Subcutaneous adipose tissue (tissue), 4 donors: ENCODE results near the gene POMT1. TPM values are rescaled to one million over a fixed set of nuclear protein-coding genes. Genes with fewer than 3 reads are reported as not detected.

Experiments used
- total RNA-seq, 4 donors: library from RNA; depleted of rRNA; stranded (reverse); fragments of >200 nt; gene quantifications; one replicate each; pipeline ENCODE4 v1.1.0, GENCODE V29; 2016
- TF ChIP-seq, protein P1 (sequence below): fragments of 450-650 bp; IDR thresholded peaks from one replicate; pipeline ENCODE4 v1.5.1; 2016; ENCODE audit warnings: low read depth, mild to moderate bottlenecking, control low read depth, antibody characterized with exemption, moderate library complexity

The POMT1 gene
- total RNA-seq, 4 donors from 2014 or later: 17.0 to 54.3 (median 27.1) TPM

DNA sequence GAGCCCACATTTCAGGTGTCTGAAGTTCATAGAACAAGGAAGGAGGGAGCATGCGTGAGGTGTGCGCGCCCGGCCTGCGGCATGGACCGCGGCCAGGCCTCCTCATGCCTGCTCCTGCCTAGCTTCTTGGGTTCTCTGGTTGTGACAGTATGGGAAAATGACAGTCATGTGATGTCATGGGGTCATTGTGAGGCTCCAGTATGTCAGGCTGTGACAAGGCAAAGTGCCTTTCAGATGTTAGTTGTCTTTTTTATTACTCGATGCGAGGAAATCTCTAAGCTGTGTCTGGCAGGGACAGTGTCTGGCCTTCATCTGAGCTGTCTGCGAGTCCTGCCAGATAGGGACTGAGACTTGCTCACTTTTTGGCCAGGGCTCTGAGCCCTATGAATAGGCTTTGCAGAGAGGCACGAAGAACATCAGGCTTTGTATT is 15.1 kb downstream of the POMT1 start:
- TF ChIP-seq, protein P1, sequence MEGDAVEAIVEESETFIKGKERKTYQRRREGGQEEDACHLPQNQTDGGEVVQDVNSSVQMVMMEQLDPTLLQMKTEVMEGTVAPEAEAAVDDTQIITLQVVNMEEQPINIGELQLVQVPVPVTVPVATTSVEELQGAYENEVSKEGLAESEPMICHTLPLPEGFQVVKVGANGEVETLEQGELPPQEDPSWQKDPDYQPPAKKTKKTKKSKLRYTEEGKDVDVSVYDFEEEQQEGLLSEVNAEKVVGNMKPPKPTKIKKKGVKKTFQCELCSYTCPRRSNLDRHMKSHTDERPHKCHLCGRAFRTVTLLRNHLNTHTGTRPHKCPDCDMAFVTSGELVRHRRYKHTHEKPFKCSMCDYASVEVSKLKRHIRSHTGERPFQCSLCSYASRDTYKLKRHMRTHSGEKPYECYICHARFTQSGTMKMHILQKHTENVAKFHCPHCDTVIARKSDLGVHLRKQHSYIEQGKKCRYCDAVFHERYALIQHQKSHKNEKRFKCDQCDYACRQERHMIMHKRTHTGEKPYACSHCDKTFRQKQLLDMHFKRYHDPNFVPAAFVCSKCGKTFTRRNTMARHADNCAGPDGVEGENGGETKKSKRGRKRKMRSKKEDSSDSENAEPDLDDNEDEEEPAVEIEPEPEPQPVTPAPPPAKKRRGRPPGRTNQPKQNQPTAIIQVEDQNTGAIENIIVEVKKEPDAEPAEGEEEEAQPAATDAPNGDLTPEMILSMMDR: no peak

DNA sequence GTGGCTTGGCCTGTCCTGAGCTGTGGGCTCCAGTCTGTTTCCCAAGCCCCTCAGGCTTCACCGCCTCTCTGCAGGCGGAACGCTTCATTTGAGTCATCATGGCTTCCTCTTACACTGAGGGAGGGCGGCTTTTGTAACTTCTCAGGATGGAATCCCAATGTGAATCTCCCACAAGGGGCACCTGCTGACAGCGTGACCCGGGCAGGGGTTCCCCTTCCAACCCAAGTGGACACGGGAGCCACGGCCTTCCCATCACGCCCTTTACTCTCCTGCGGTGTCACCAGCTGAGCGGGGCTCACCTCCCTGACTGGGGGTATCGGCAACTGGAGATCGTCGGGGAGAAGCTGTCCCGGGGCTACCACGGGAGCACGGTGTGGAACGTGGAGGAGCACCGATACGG is 15.8 kb downstream of the POMT1 start:
- TF ChIP-seq, protein P1: no peak

GRCh38 chr9:131520503-131520902 is 17.8 kb downstream of the POMT1 start:
- TF ChIP-seq, protein P1: no peak

- TF ChIP-seq, protein P1: no peak
Observed at GRCh38 chr9:131521203-131521602, 18.5 kb downstream of the POMT1 start.

DNA sequence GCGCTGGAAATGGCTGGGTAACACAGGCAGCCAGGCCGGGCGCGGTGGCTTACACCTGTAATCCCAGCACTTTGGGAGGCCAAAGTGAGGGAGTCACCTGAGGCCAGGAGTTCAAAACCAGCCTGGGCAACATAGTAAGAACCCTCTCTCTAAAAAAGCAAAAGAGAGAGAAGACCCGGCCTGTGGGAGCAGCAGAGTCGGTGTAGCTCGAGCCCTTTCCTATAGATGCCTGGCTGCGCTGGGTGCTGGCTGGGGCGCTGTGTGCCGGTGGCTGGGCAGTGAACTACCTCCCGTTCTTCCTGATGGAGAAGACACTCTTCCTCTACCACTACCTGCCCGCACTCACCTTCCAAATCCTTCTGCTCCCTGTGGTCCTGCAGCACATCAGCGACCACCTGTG is 19.1 kb downstream of the POMT1 start:
- TF ChIP-seq, protein P1: no peak

GRCh38 chr9:131522257-131523085 is 19.8 kb downstream of the POMT1 start:
- TF ChIP-seq, protein P1: no peak

DNA sequence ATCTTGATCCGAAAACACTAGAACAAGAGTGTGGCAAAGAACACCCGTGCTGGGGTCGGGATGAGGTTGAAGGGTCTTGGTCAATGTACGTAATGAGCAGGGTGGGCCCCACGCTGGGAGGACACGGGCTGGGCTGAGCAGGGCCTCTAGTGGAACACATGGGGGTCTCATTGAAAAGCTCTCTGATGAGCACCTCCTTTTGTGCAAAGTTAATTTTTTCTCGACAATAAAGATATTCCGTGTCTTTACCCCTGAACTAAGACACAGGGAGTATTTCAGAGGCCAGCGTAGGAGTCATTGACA is 20.3 kb downstream of the POMT1 start:
- TF ChIP-seq, protein P1: no peak
